Astrocyte (in vitro differentiated cells and primary cell): ENCODE measurements around the gene NDUFA8. TPM values are rescaled to one million over a fixed set of nuclear protein-coding genes. Genes with fewer than 3 reads are reported as not detected.
"Not testable (repeated sequence)": the region's sequence is repeated elsewhere in the genome, so short reads cannot be mapped to it uniquely, and the experiment has no call there.

Experiments used
- DNase-seq: peaks from one replicate; pipeline ENCODE4 v3.0.0-alpha.2; 2010; ENCODE audit warnings: low read depth
- FAIRE-seq: peaks from 2 replicates; lab custom pipeline; 2011; peaks lifted over from hg19 to GRCh38; lab: Jason Lieb, UNC
- H2AFZ ChIP-seq: 2 replicates; pipeline ENCODE4 v1.6.0; 2012; ENCODE audit warnings: low read depth, low read length, inconsistent platforms
- H3K27ac ChIP-seq: 2 replicates; pipeline ENCODE4 v1.5.1; 2011; ENCODE audit warnings: low read depth, low read length, inconsistent platforms
- H3K27me3 ChIP-seq: 2 replicates; pipeline ENCODE4 v1.6.0; 2011; ENCODE audit warnings: low read length, inconsistent platforms; ENCODE audit not compliant: insufficient read depth
- H3K36me3 ChIP-seq: 2 replicates; pipeline ENCODE4 v1.5.1; 2011; ENCODE audit warnings: low read length, inconsistent platforms; ENCODE audit not compliant: insufficient read depth
- H3K4me1 ChIP-seq: 2 replicates; pipeline ENCODE4 v1.5.1; 2011; ENCODE audit warnings: low read length, inconsistent platforms; ENCODE audit not compliant: insufficient read depth
- H3K4me2 ChIP-seq: 2 replicates; pipeline ENCODE4 v1.6.0; 2012; ENCODE audit warnings: low read length, inconsistent platforms
- H3K4me3 ChIP-seq: 2 replicates; pipeline ENCODE4 v1.5.1; 2011; ENCODE audit warnings: low read depth, mild to moderate bottlenecking, low read length, inconsistent platforms; ENCODE audit not compliant: insufficient read depth
- H3K79me2 ChIP-seq: 2 replicates; pipeline ENCODE4 v1.6.0; 2012; ENCODE audit warnings: mild to moderate bottlenecking, low read length, inconsistent platforms; ENCODE audit not compliant: insufficient read depth
- H3K9ac ChIP-seq: 2 replicates; pipeline ENCODE4 v1.6.0; 2012; ENCODE audit warnings: mild to moderate bottlenecking, low read length, inconsistent platforms
- H3K9me3 ChIP-seq: 2 replicates; pipeline ENCODE4 v1.5.1; 2012; ENCODE audit warnings: low read depth, mild to moderate bottlenecking, low read length, inconsistent platforms; ENCODE audit not compliant: insufficient read depth
- H4K20me1 ChIP-seq: 2 replicates; pipeline ENCODE4 v1.6.0; 2012; ENCODE audit warnings: low read length, inconsistent platforms; ENCODE audit not compliant: insufficient read depth
- H3K27ac Mint-ChIP-seq: one replicate; pipeline ENCODE4 v1.8.0; 2021; ENCODE audit warnings: mild to moderate bottlenecking, mixed read lengths; ENCODE audit not compliant: unreplicated experiment
- H3K27me3 Mint-ChIP-seq: one replicate; pipeline ENCODE4 v1.8.0; 2021; ENCODE audit warnings: low read depth, mixed read lengths; ENCODE audit not compliant: unreplicated experiment
- H3K36me3 Mint-ChIP-seq: one replicate; pipeline ENCODE4 v1.8.0; 2021; ENCODE audit warnings: low read depth, mixed read lengths; ENCODE audit not compliant: unreplicated experiment
- H3K4me1 Mint-ChIP-seq: one replicate; pipeline ENCODE4 v1.8.0; 2021; ENCODE audit warnings: low read depth, mixed read lengths; ENCODE audit not compliant: unreplicated experiment
- H3K4me3 Mint-ChIP-seq: one replicate; pipeline ENCODE4 v1.8.0; 2021; ENCODE audit warnings: mild to moderate bottlenecking, moderate library complexity, mixed read lengths; ENCODE audit not compliant: unreplicated experiment
- H3K9me3 Mint-ChIP-seq: one replicate; pipeline ENCODE4 v1.8.0; 2021; ENCODE audit warnings: mild to moderate bottlenecking, mixed read lengths; ENCODE audit not compliant: unreplicated experiment
- EZH2 ChIP-seq: IDR thresholded peaks from 2 replicates; pipeline ENCODE4 v1.6.1; 2012; ENCODE audit warnings: mild to moderate bottlenecking, low read length, inconsistent platforms; ENCODE audit not compliant: insufficient read depth
- total RNA-seq: library from RNA; stranded (reverse); gene quantifications from 2 replicates; pipeline ENCODE4 v1.2.1, GENCODE V29; 2021
- TF ChIP-seq, protein P1 (sequence below): IDR thresholded peaks from 2 replicates; pipeline ENCODE4 v1.5.1; 2011; ENCODE audit warnings: low read depth, mild to moderate bottlenecking, inconsistent platforms, low read length, moderate library complexity; ENCODE audit not compliant: insufficient read depth

The NDUFA8 gene
- total RNA-seq, 1 donor from 2014 or later = 52.3 TPM

GRCh38 chr9:122119166-122119521 is 40.4 kb downstream of the NDUFA8 start:
- DNase-seq (no peak), FAIRE-seq (no peak)
- H3K79me2 ChIP-seq = no peaks in the 10 kb centered on the region
- no peak overlapping the region for H3K27ac ChIP-seq
- no peaks in the 10 kb centered on the region for H3K9me3 Mint-ChIP-seq
- no peak overlapping the region for H2AFZ ChIP-seq
- H3K4me1 Mint-ChIP-seq = no peaks in the 10 kb centered on the region
- H3K9me3 ChIP-seq = no peaks in the 10 kb centered on the region
- H3K36me3 ChIP-seq = no peaks in the 10 kb centered on the region
- no peak overlapping the region for H3K9ac ChIP-seq
- H3K36me3 Mint-ChIP-seq = no peaks in the 10 kb centered on the region
- H4K20me1 ChIP-seq = no peaks in the 10 kb centered on the region
- H3K4me3 ChIP-seq = no peak overlapping the region
- no peaks in the 10 kb centered on the region for H3K4me1 ChIP-seq
- no peak for TF ChIP-seq EZH2
- TF ChIP-seq, protein P1, sequence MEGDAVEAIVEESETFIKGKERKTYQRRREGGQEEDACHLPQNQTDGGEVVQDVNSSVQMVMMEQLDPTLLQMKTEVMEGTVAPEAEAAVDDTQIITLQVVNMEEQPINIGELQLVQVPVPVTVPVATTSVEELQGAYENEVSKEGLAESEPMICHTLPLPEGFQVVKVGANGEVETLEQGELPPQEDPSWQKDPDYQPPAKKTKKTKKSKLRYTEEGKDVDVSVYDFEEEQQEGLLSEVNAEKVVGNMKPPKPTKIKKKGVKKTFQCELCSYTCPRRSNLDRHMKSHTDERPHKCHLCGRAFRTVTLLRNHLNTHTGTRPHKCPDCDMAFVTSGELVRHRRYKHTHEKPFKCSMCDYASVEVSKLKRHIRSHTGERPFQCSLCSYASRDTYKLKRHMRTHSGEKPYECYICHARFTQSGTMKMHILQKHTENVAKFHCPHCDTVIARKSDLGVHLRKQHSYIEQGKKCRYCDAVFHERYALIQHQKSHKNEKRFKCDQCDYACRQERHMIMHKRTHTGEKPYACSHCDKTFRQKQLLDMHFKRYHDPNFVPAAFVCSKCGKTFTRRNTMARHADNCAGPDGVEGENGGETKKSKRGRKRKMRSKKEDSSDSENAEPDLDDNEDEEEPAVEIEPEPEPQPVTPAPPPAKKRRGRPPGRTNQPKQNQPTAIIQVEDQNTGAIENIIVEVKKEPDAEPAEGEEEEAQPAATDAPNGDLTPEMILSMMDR = no peak
- no peak overlapping the region for H3K27ac Mint-ChIP-seq
- H3K27me3 Mint-ChIP-seq = peaks cover 44% of the 10 kb centered on the region
- peaks cover 10% of the 10 kb centered on the region for H3K27me3 ChIP-seq
- H3K4me2 ChIP-seq = no peak overlapping the region
- H3K4me3 Mint-ChIP-seq = no peak overlapping the region

- no peaks in the 10 kb centered on the region for H4K20me1 ChIP-seq
- H3K27ac Mint-ChIP-seq = no peak overlapping the region
- H3K4me3 ChIP-seq = no peak overlapping the region
- H3K79me2 ChIP-seq = no peaks in the 10 kb centered on the region
- no peak overlapping the region for H2AFZ ChIP-seq
- no peaks in the 10 kb centered on the region for H3K4me1 Mint-ChIP-seq
- DNase-seq = no peak
- H3K27me3 Mint-ChIP-seq = peaks cover 42% of the 10 kb centered on the region
- TF ChIP-seq EZH2 = no peak
- TF ChIP-seq, protein P1 = no peak
- no peak for FAIRE-seq
- no peak overlapping the region for H3K27ac ChIP-seq
- H3K4me2 ChIP-seq = no peak overlapping the region
- no peaks in the 10 kb centered on the region for H3K36me3 ChIP-seq
- H3K27me3 ChIP-seq = peaks cover 13% of the 10 kb centered on the region
- no peak overlapping the region for H3K9ac ChIP-seq
- H3K4me3 Mint-ChIP-seq = no peak overlapping the region
- no peaks in the 10 kb centered on the region for H3K9me3 ChIP-seq
- no peaks in the 10 kb centered on the region for H3K9me3 Mint-ChIP-seq
- no peaks in the 10 kb centered on the region for H3K36me3 Mint-ChIP-seq
- H3K4me1 ChIP-seq = no peaks in the 10 kb centered on the region
These were observed 41.0 kb downstream of the NDUFA8 start for GRCh38 chr9:122118343-122119165.

GRCh38 chr9:122117241-122117640 is 42.3 kb downstream of the NDUFA8 start:
- H3K27me3 ChIP-seq = peaks cover 13% of the 10 kb centered on the region
- H3K27ac Mint-ChIP-seq = not testable (repeated sequence)
- peaks cover 46% of the 10 kb centered on the region for H3K27me3 Mint-ChIP-seq

More at GRCh38 chr9:122117241-122117640, 42.3 kb downstream of the NDUFA8 start:
- not testable (repeated sequence) for H3K4me1 ChIP-seq, H3K27ac ChIP-seq, H3K9ac ChIP-seq, H3K4me2 ChIP-seq, H3K79me2 ChIP-seq, H3K4me3 Mint-ChIP-seq, H3K9me3 ChIP-seq, H3K4me1 Mint-ChIP-seq, H3K9me3 Mint-ChIP-seq, DNase-seq, H3K36me3 ChIP-seq, H3K4me3 ChIP-seq, H4K20me1 ChIP-seq, H2AFZ ChIP-seq, H3K36me3 Mint-ChIP-seq, FAIRE-seq
